Trophoblast cell (in vitro differentiated cells and primary cell): ENCODE measurements around the gene ADGRB3.

Experiments used
- DNase-seq, 2 donors: peaks; one replicate each; pipeline ENCODE4 v3.0.0-alpha.2; 2016
- H2AFZ ChIP-seq: 2 replicates; pipeline ENCODE4 v1.6.1; 2013; ENCODE audit warnings: low read length, moderate library complexity, mild to moderate bottlenecking; ENCODE audit not compliant: insufficient read depth, poor library complexity
- H2AK5ac ChIP-seq: 2 replicates; pipeline ENCODE4 v1.6.1; 2013; ENCODE audit warnings: mild to moderate bottlenecking, low read length
- H2BK120ac ChIP-seq: 2 replicates; pipeline ENCODE4 v1.6.1; 2013; ENCODE audit warnings: low read length, mild to moderate bottlenecking, moderate library complexity; ENCODE audit not compliant: insufficient read depth, poor library complexity
- H2BK12ac ChIP-seq: 2 replicates; pipeline ENCODE4 v1.6.1; 2013; ENCODE audit warnings: mild to moderate bottlenecking, low read length, moderate library complexity
- H2BK5ac ChIP-seq: 2 replicates; pipeline ENCODE4 v1.6.1; 2013; ENCODE audit warnings: low read length, low read depth, moderate library complexity, mild to moderate bottlenecking; ENCODE audit not compliant: poor library complexity
- H3K14ac ChIP-seq: 2 replicates; pipeline ENCODE4 v1.6.1; 2013; ENCODE audit warnings: mild to moderate bottlenecking, low read length
- H3K18ac ChIP-seq: 2 replicates; pipeline ENCODE4 v1.6.1; 2013; ENCODE audit warnings: mild to moderate bottlenecking, low read length
- H3K23ac ChIP-seq: 2 replicates; pipeline ENCODE4 v1.6.1; 2013; ENCODE audit warnings: low read length
- H3K27ac ChIP-seq: 2 replicates; pipeline ENCODE4 v1.5.1; 2013; ENCODE audit warnings: low read depth, mild to moderate bottlenecking, inconsistent platforms, low read length, moderate library complexity
- H3K27me3 ChIP-seq: 2 replicates; pipeline ENCODE4 v1.6.1; 2013; ENCODE audit warnings: inconsistent platforms, mild to moderate bottlenecking, low read length, moderate library complexity; ENCODE audit not compliant: insufficient read depth
- H3K36me3 ChIP-seq, 2 experiments: 1 replicate in 1 of 2; 2 replicates in 1 of 2; pipeline ENCODE4 v1.6.1; 2013; ENCODE audit warnings: low read length in 2 of 2, mild to moderate bottlenecking in 2 of 2, moderate library complexity in 1 of 2; ENCODE audit not compliant: insufficient read depth in 2 of 2, control insufficient read depth in 1 of 2
- H3K4ac ChIP-seq: 2 replicates; pipeline ENCODE4 v1.6.1; 2013; ENCODE audit warnings: low read depth, mild to moderate bottlenecking, low read length, moderate library complexity
- H3K4me1 ChIP-seq, 2 experiments: 1 replicate in 1 of 2; 2 replicates in 1 of 2; pipeline ENCODE4 v1.6.1; 2013; ENCODE audit warnings: low read length in 2 of 2, mild to moderate bottlenecking in 2 of 2, moderate library complexity in 1 of 2; ENCODE audit not compliant: insufficient read depth in 2 of 2, control insufficient read depth in 1 of 2
- H3K4me2 ChIP-seq: 2 replicates; pipeline ENCODE4 v1.6.1; 2013; ENCODE audit warnings: inconsistent platforms, mild to moderate bottlenecking, low read length, moderate library complexity
- H3K4me3 ChIP-seq: 2 replicates; pipeline ENCODE4 v1.5.1; 2013; ENCODE audit warnings: mild to moderate bottlenecking, low read depth, low read length, inconsistent platforms
- H3K79me1 ChIP-seq: one replicate; pipeline ENCODE4 v1.6.1; 2013; ENCODE audit warnings: low read length
- H3K79me2 ChIP-seq: 2 replicates; pipeline ENCODE4 v1.6.1; 2013; ENCODE audit warnings: low read length, mild to moderate bottlenecking; ENCODE audit not compliant: control insufficient read depth, insufficient read depth, poor library complexity
- H3K9ac ChIP-seq: 2 replicates; pipeline ENCODE4 v1.6.1; 2013; ENCODE audit warnings: mild to moderate bottlenecking, low read length
- H3K9me3 ChIP-seq: 2 replicates; pipeline ENCODE4 v1.6.1; 2013; ENCODE audit warnings: low read depth, mild to moderate bottlenecking, control low read depth, inconsistent platforms, low read length; ENCODE audit not compliant: insufficient read depth
- H4K12ac ChIP-seq: 2 replicates; pipeline ENCODE4 v1.6.1; 2013; ENCODE audit warnings: low read depth, mild to moderate bottlenecking, low read length, moderate library complexity
- H4K8ac ChIP-seq: 2 replicates; pipeline ENCODE4 v1.6.1; 2013; ENCODE audit warnings: low read depth, mild to moderate bottlenecking, low read length, moderate library complexity
- H4K91ac ChIP-seq: one replicate; pipeline ENCODE4 v1.6.1; 2013; ENCODE audit warnings: low read depth, mild to moderate bottlenecking, low read length, moderate library complexity
- WGBS: extraction: QIAGEN DNeasy Blood & Tissue Kit; methylation state at CpG from one replicate; pipeline ENCODE4 v1.1.7; 2013; ENCODE audit warnings: missing lambda C conversion rate; ENCODE audit not compliant: insufficient read length, insufficient coverage; ENCODE audit errors: extremely low coverage; 5-methylcytosine and 5-hydroxymethylcytosine counted together

ADGRB3 gene

GRCh38 chr6:69265090-69265489, 630.0 kb downstream of the ADGRB3 start:
- Histone ChIP-seq H3K4me1 (no peaks in the 10 kb centered on the region), H3K27ac (no peak overlapping the region), H3K9ac (no peak overlapping the region), H4K12ac (no peak overlapping the region), H4K8ac (no peak overlapping the region), H3K4me3 (no peak overlapping the region), H3K18ac (no peak overlapping the region), H2BK5ac (no peak overlapping the region), H4K91ac (no peak overlapping the region), H3K23ac (no peak overlapping the region), H3K36me3 (no peaks in the 10 kb centered on the region), H3K27me3 (no peaks in the 10 kb centered on the region), H2BK12ac (no peak overlapping the region), H3K4me2 (no peak overlapping the region), H3K14ac (no peak overlapping the region), H3K79me1 (no peaks in the 10 kb centered on the region), H2AK5ac (no peak overlapping the region), H2BK120ac (no peak overlapping the region), H3K9me3 (no peaks in the 10 kb centered on the region), H2AFZ (no peak overlapping the region), H3K79me2 (no peaks in the 10 kb centered on the region), H3K4ac (no peak overlapping the region)
- no peak for DNase-seq
- WGBS, result no CpG with 5 or more reads among the region's 2 CpGs

GRCh38 chr6:69265706-69266105, 630.6 kb downstream of the ADGRB3 start:
- H3K4me1 ChIP-seq, result no peaks in the 10 kb centered on the region
- H3K79me2 ChIP-seq, result no peaks in the 10 kb centered on the region
- no peak overlapping the region for H3K4ac ChIP-seq
- H3K9me3 ChIP-seq, result no peaks in the 10 kb centered on the region
- H2BK120ac ChIP-seq, result no peak overlapping the region
- no peaks in the 10 kb centered on the region for H3K79me1 ChIP-seq
- no peak overlapping the region for H3K23ac ChIP-seq
- no peak overlapping the region for H2BK12ac ChIP-seq
- WGBS, result no CpG with 5 or more reads among the region's 1 CpG
- H4K8ac ChIP-seq, result no peak overlapping the region
- no peak overlapping the region for H3K4me2 ChIP-seq
- no peak overlapping the region for H2AK5ac ChIP-seq
- no peak overlapping the region for H2BK5ac ChIP-seq
- no peak overlapping the region for H3K9ac ChIP-seq
- no peaks in the 10 kb centered on the region for H3K27me3 ChIP-seq
- H3K27ac ChIP-seq, result no peak overlapping the region
- H3K18ac ChIP-seq, result no peak overlapping the region
- no peak overlapping the region for H3K14ac ChIP-seq
- H3K4me3 ChIP-seq, result no peak overlapping the region
- H4K12ac ChIP-seq, result no peak overlapping the region
- DNase-seq, result peak; percentile 16 to 71
- no peaks in the 10 kb centered on the region for H3K36me3 ChIP-seq
- H4K91ac ChIP-seq, result no peak overlapping the region
- H2AFZ ChIP-seq, result no peak overlapping the region

GRCh38 chr6:69276204-69276603, 641.1 kb downstream of the ADGRB3 start:
- no peak overlapping the region for H4K12ac ChIP-seq
- H2AFZ ChIP-seq, result no peak overlapping the region
- H2AK5ac ChIP-seq, result no peak overlapping the region
- H3K9me3 ChIP-seq, result no peaks in the 10 kb centered on the region
- H3K79me2 ChIP-seq, result no peaks in the 10 kb centered on the region
- no peak overlapping the region for H4K8ac ChIP-seq
- no peak overlapping the region for H3K4me3 ChIP-seq
- no peaks in the 10 kb centered on the region for H3K4me1 ChIP-seq
- no peak overlapping the region for H2BK120ac ChIP-seq
- no peak overlapping the region for H3K23ac ChIP-seq
- no peaks in the 10 kb centered on the region for H3K27me3 ChIP-seq
- H3K79me1 ChIP-seq, result no peaks in the 10 kb centered on the region
- H3K18ac ChIP-seq, result no peak overlapping the region
- H3K14ac ChIP-seq, result no peak overlapping the region
- no peak overlapping the region for H3K4ac ChIP-seq
- H3K36me3 ChIP-seq, result no peaks in the 10 kb centered on the region
- H3K27ac ChIP-seq, result no peak overlapping the region
- no peak overlapping the region for H2BK12ac ChIP-seq
- no peak for DNase-seq
- H3K9ac ChIP-seq, result no peak overlapping the region
- H4K91ac ChIP-seq, result no peak overlapping the region
- H2BK5ac ChIP-seq, result no peak overlapping the region
- H3K4me2 ChIP-seq, result no peak overlapping the region

GRCh38 chr6:69279805-69280204, 644.7 kb downstream of the ADGRB3 start:
- Histone ChIP-seq H3K27me3 (no peaks in the 10 kb centered on the region), H4K12ac (no peak overlapping the region), H3K14ac (no peak overlapping the region), H3K18ac (no peak overlapping the region), H3K36me3 (no peaks in the 10 kb centered on the region), H3K4ac (no peak overlapping the region), H2AFZ (no peak overlapping the region), H2AK5ac (no peak overlapping the region), H3K79me1 (no peaks in the 10 kb centered on the region), H4K91ac (no peak overlapping the region), H3K79me2 (no peaks in the 10 kb centered on the region), H3K23ac (no peak overlapping the region), H2BK120ac (no peak overlapping the region), H3K9ac (no peak overlapping the region), H3K27ac (no peak overlapping the region), H4K8ac (no peak overlapping the region), H2BK5ac (no peak overlapping the region), H3K4me2 (no peak overlapping the region), H2BK12ac (no peak overlapping the region), H3K9me3 (no peaks in the 10 kb centered on the region), H3K4me1 (no peaks in the 10 kb centered on the region), H3K4me3 (no peak overlapping the region)
- no peak for DNase-seq
- WGBS, result no CpG with 5 or more reads among the region's 4 CpGs
